GM23338 (cell line): ENCODE results near the gene MC3R. TPM values are rescaled to one million over a fixed set of nuclear protein-coding genes. Genes with fewer than 3 reads are reported as not detected.

Experiments used
- ATAC-seq: fragments of 200-7000 bp; cut with Tn5 transposase; 3 replicates; pipeline ENCODE4 v1.9.1; 2020
- DNase-seq: peaks from one replicate; pipeline ENCODE4 v3.0.0-alpha.2; 2015; ENCODE audit warnings: low spot score
- H2AFZ ChIP-seq: fragments of 200-600 bp; sonication (generic); 2 replicates; pipeline ENCODE4 v1.8.0; 2016; ENCODE audit warnings: antibody characterized with exemption, mild to moderate bottlenecking, moderate library complexity
- H3F3A ChIP-seq: fragments of 200-600 bp; sonication (generic); replicated peaks from 2 replicates; pipeline ENCODE4 v1.8.0; 2017; ENCODE audit warnings: antibody characterized with exemption, mixed run types, low read depth
- H3K27ac ChIP-seq: fragments of 200-600 bp; sonication (generic); 2 replicates; pipeline ENCODE4 v1.6.1; 2016; ENCODE audit warnings: low read depth
- H3K27me3 ChIP-seq: fragments of 200-600 bp; sonication (generic); 2 replicates; pipeline ENCODE4 v1.8.0; 2016; ENCODE audit warnings: mild to moderate bottlenecking, mixed run types, moderate library complexity; ENCODE audit not compliant: insufficient read depth
- H3K36me3 ChIP-seq: fragments of 200-600 bp; sonication (generic); 2 replicates; pipeline ENCODE4 v1.8.0; 2016; ENCODE audit warnings: mild to moderate bottlenecking; ENCODE audit not compliant: insufficient read depth
- H3K4me1 ChIP-seq: fragments of 200-600 bp; sonication (generic); 2 replicates; pipeline ENCODE4 v1.8.0; 2016; ENCODE audit warnings: mild to moderate bottlenecking, moderate library complexity; ENCODE audit not compliant: insufficient read depth
- H3K4me2 ChIP-seq: fragments of 200-600 bp; sonication (generic); 2 replicates; pipeline ENCODE4 v1.7.1; 2017; ENCODE audit warnings: mixed run types
- H3K4me3 ChIP-seq: fragments of 200-600 bp; sonication (generic); 2 replicates; pipeline ENCODE4 v1.6.1; 2016; ENCODE audit warnings: mixed run types
- H3K79me2 ChIP-seq: fragments of 200-600 bp; sonication (generic); replicated peaks from 2 replicates; pipeline ENCODE4 v1.8.0; 2017; ENCODE audit warnings: mild to moderate bottlenecking; ENCODE audit not compliant: insufficient read depth
- H3K9me2 ChIP-seq: fragments of 200-600 bp; sonication (generic); 2 replicates; pipeline ENCODE4 v1.8.0; 2017; ENCODE audit not compliant: insufficient read depth
- H4K20me1 ChIP-seq: fragments of 200-600 bp; sonication (generic); replicated peaks from 2 replicates; pipeline ENCODE4 v1.8.0; 2017; ENCODE audit warnings: mild to moderate bottlenecking; ENCODE audit not compliant: insufficient read depth
- H3K27ac Mint-ChIP-seq: 2 replicates; pipeline ENCODE4 v1.8.0; 2020; ENCODE audit warnings: inconsistent platforms, mild to moderate bottlenecking, moderate library complexity, mixed read lengths
- H3K27me3 Mint-ChIP-seq: 3 replicates; pipeline ENCODE4 v1.8.0; 2022; ENCODE audit warnings: low read depth, mild to moderate bottlenecking, moderate library complexity, mixed read lengths, inconsistent platforms; ENCODE audit not compliant: insufficient read depth, poor library complexity
- H3K36me3 Mint-ChIP-seq: 3 replicates; pipeline ENCODE4 v1.8.0; 2021; ENCODE audit warnings: low read depth, mild to moderate bottlenecking, inconsistent platforms, moderate library complexity, mixed read lengths
- H3K4me1 Mint-ChIP-seq: 3 replicates; pipeline ENCODE4 v1.8.0; 2020; ENCODE audit warnings: mild to moderate bottlenecking, inconsistent platforms, mixed read lengths
- H3K4me3 Mint-ChIP-seq: 3 replicates; pipeline ENCODE4 v1.8.0; 2021; ENCODE audit warnings: moderate library complexity, mild to moderate bottlenecking, inconsistent platforms, mixed read lengths
- H3K9me3 Mint-ChIP-seq: 3 replicates; pipeline ENCODE4 v1.8.0; 2020; ENCODE audit warnings: moderate library complexity, mild to moderate bottlenecking, inconsistent platforms, mixed read lengths
- ETS1 ChIP-seq: IDR thresholded peaks from 2 replicates; pipeline ENCODE4 v1.6.1; 2016; ENCODE audit warnings: antibody characterized with exemption
- JUNB ChIP-seq: IDR thresholded peaks from one replicate; pipeline ENCODE4 v1.6.1; 2016; ENCODE audit warnings: antibody characterized with exemption; ENCODE audit not compliant: unreplicated experiment
- NANOG ChIP-seq: IDR thresholded peaks from 2 replicates; pipeline ENCODE4 v1.6.1; 2016; ENCODE audit warnings: antibody characterized with exemption, borderline replicate concordance
- POLR2AphosphoS5 ChIP-seq: IDR thresholded peaks from 2 replicates; pipeline ENCODE4 v1.6.1; 2016; ENCODE audit warnings: antibody characterized with exemption, low read depth
- ZNF114 ChIP-seq: fragments of 250-450 bp; sonication (Bioruptor Pico); IDR thresholded peaks from 2 replicates; pipeline ENCODE4 v1.5.0; 2020; ENCODE audit warnings: mild to moderate bottlenecking, moderate library complexity
- ZNF462 ChIP-seq: fragments of 250-450 bp; sonication (Bioruptor Pico); IDR thresholded peaks from 2 replicates; pipeline ENCODE4 v1.5.0; 2020; ENCODE audit warnings: mild to moderate bottlenecking, moderate library complexity
- polyA plus RNA-seq: library from polyadenylated mRNA; unstranded; fragments of >200 nt; fragmentation: Nextera tagmentation; extraction: Ambion mirVana; gene quantifications from 2 replicates; pipeline ENCODE4 v1.2.1, GENCODE V29; 2016
- total RNA-seq: library from RNA; depleted of rRNA; stranded (reverse); fragments of >200 nt; shearing (Covaris generic); gene quantifications from 2 replicates; pipeline ENCODE4 v1.2.3, GENCODE V29; 2014
- TF ChIP-seq, protein P1 (sequence below), 2 experiments: fragments of 200-600 bp in 1 of 2; sonication (generic) in 1 of 2; conservative IDR thresholded peaks; 2 replicates each; pipeline versions ENCODE4 v1.5.1 to v1.6.1; 2016 to 2017; ENCODE audit warnings: antibody characterized with exemption in 2 of 2, low read depth in 2 of 2, mild to moderate bottlenecking in 2 of 2, moderate library complexity in 1 of 2

The MC3R gene
- total and polyA plus RNA-seq, 2 experiments from 2014 or later: not detected

GRCh38 chr20:56249956-56250355 is 1.4 kb downstream of the MC3R start (continued):
- TF ChIP-seq ZNF462 (CRISPR knock-in tag): no peak

GRCh38 chr20:56257604-56258003 is 9.1 kb downstream of the MC3R start:
- Histone ChIP-seq H3K27me3 (no peaks in the 10 kb centered on the region), H3K9me2 (no peaks in the 10 kb centered on the region), H3K4me1 (no peaks in the 10 kb centered on the region), H3K4me2 (no peak overlapping the region), H4K20me1 (no peaks in the 10 kb centered on the region), H3K27ac (no peak overlapping the region), H2AFZ (no peak overlapping the region), H3K36me3 (peaks cover 3% of the 10 kb centered on the region; the same call in 1 of the 2 replicates), H3F3A (no peaks in the 10 kb centered on the region), H3K79me2 (no peaks in the 10 kb centered on the region), H3K4me3 (no peak overlapping the region)
- Mint-ChIP-seq H3K9me3 (peaks cover 97% of the 10 kb centered on the region), H3K27me3 (peaks cover 3% of the 10 kb centered on the region), H3K4me3 (no peak overlapping the region), H3K4me1 (no peaks in the 10 kb centered on the region), H3K27ac (no peak overlapping the region), H3K36me3 (peaks cover 31% of the 10 kb centered on the region)
- no peak for DNase-seq
- no peak for ATAC-seq
- no peak for TF ChIP-seq POLR2AphosphoS5
- TF ChIP-seq ZNF114 (CRISPR knock-in tag): no peak
- no peak for TF ChIP-seq JUNB
- no peak for TF ChIP-seq NANOG
- TF ChIP-seq ZNF462 (CRISPR knock-in tag): no peak
- TF ChIP-seq, protein P1, sequence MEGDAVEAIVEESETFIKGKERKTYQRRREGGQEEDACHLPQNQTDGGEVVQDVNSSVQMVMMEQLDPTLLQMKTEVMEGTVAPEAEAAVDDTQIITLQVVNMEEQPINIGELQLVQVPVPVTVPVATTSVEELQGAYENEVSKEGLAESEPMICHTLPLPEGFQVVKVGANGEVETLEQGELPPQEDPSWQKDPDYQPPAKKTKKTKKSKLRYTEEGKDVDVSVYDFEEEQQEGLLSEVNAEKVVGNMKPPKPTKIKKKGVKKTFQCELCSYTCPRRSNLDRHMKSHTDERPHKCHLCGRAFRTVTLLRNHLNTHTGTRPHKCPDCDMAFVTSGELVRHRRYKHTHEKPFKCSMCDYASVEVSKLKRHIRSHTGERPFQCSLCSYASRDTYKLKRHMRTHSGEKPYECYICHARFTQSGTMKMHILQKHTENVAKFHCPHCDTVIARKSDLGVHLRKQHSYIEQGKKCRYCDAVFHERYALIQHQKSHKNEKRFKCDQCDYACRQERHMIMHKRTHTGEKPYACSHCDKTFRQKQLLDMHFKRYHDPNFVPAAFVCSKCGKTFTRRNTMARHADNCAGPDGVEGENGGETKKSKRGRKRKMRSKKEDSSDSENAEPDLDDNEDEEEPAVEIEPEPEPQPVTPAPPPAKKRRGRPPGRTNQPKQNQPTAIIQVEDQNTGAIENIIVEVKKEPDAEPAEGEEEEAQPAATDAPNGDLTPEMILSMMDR (conservative IDR thresholded peaks at IDR 0.05; ENCODE audit: low read depth in 2 of 2): no peak
- no peak for TF ChIP-seq ETS1
